ENCODE results near the gene AGAP3.

AGAP3 gene

DNA sequence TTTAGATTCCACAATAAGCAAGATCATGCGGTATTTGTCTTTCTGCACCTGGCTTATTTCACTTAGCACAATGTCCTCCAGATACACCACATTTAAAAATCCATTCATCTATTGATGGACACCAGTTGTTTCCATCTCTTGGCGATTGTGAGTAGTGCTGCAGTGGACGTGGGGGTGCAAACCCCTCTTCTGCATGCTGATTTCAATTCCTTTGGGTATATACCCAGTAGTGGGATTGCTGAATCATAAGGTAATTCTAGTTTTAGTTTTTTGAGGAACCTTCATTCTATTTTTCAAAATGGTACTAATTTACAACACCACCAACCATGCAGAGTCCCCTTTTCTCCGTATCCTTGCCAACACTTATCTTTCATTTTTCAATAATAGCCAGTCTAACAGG, 102.8 kb downstream of the AGAP3 start:
- DNase-seq, result no peak

GRCh38 chr7:151191544-151191943, 105.3 kb downstream of the AGAP3 start:
- DNase-seq, result no peak

DNA sequence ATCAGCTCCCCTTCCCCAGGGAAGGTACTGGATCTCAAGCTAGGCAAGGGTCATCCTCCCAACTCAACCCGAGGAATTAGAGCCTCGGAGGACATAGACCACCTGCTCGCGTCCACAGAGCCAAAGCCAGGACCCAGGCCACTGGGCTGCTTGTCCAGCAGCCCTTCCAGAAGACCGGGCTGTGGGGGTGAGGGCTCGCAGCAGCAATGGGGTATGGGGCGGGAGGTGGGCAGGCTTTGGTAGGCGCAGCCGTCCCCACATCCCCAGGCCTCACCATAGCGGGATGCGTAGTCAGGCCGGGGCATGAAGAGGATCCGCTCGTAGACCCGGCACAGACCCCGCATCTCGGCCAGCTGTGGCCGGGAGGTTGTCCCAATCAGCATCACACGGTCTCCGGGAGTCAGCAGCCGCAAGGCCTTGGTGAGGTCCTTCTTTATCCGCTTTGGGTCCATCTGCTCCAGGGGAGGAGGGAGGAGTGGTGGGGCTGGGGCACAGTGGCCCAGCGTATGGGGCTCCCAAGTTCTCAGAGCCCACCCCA, 105.8 kb downstream of the AGAP3 start:
- no peak for DNase-seq

GRCh38 chr7:151193203-151193978, 107.1 kb downstream of the AGAP3 start:
- DNase-seq, result no peak
